Measurements from ENCODE around the gene MACROD2. TPM values are rescaled to one million over a fixed set of nuclear protein-coding genes. Genes with fewer than 3 reads are reported as not detected.

The MACROD2 gene
- total and polyA plus RNA-seq, 2 of the 4 experiments (the other 2 are of a cell fraction) = not detected

- no TSS peak for BruUV-seq (replicated peaks)
- H4K91ac ChIP-seq (ENCODE audit: insufficient read depth, low read depth, low read length) = no peak overlapping the region
- dilution Hi-C loops (cut with HindIII; ENCODE audit: low sequenced_read_pairs, unreplicated experiment) (no loop called here), intact Hi-C loops (cut with micrococcal nuclease) (no loop called here), in situ Hi-C loops (cut with MboI; ENCODE audit: low sequenced_read_pairs) (no loop called here)
- no peak overlapping the region for H2BK120ac ChIP-seq (ENCODE audit: low read depth, low read length)
- no peaks in the 10 kb centered on the region for H3K36me3 ChIP-seq (ENCODE audit: control insufficient read depth, insufficient read depth, low read length)
- H3K4ac ChIP-seq (ENCODE audit: low read depth, low read length) = no peak overlapping the region
- no peak overlapping the region for H2BK20ac ChIP-seq (ENCODE audit: low read depth, low read length)
- H2AK5ac ChIP-seq (ENCODE audit: low read depth, low read length) = no peak overlapping the region
- H3K4me1 ChIP-seq (ENCODE audit: control insufficient read depth, insufficient read depth, low read length) = no peaks in the 10 kb centered on the region
- no peaks in the 10 kb centered on the region for H3K9me1 ChIP-seq (ENCODE audit: insufficient read depth, low read length)
- H3K23ac ChIP-seq (ENCODE audit: low read depth, low read length) = no peak overlapping the region
- H3K9me3 ChIP-seq (ENCODE audit: control insufficient read depth, insufficient read depth, low read length) = no peaks in the 10 kb centered on the region
- DNase-seq (no peak), ATAC-seq (ENCODE audit: low read depth) (no peak)
- H2AFZ ChIP-seq (replicated peaks; ENCODE audit: low read length, poor library complexity) = no peak overlapping the region
- TF ChIP-seq MXI1 (IDR thresholded peaks at IDR 0.05; ENCODE audit: borderline replicate concordance, low read depth, low read length) (no peak), NFE2L2 (IDR thresholded peaks at IDR 0.05; ENCODE audit: low read depth, low read length) (no peak), CTCF (conservative IDR thresholded peaks at IDR 0.05; ENCODE audit: low read depth, low read length) (no peak)
- H3K18ac ChIP-seq (ENCODE audit: low read depth, low read length) = no peak overlapping the region
- no peak overlapping the region for H3K27ac ChIP-seq (ENCODE audit: insufficient read depth, low read length)
- no peak overlapping the region for H3K56ac ChIP-seq (ENCODE audit: extremely low read depth, insufficient read depth, low read length)
- CTCF ChIA-PET = no interaction called here
- no peaks in the 10 kb centered on the region for H3K27me3 ChIP-seq (ENCODE audit: control insufficient read depth, insufficient read depth, low read length)
- H3K79me1 ChIP-seq (ENCODE audit: low read depth in 1 of 2, low read length in 2 of 2) = no peaks in the 10 kb centered on the region
- POLR2A ChIA-PET (ENCODE audit: unreplicated experiment) = no interaction called here
- H4K8ac ChIP-seq (ENCODE audit: low read depth in 2 of 2, low read length in 2 of 2) = no peak overlapping the region
- no peak overlapping the region for H4K5ac ChIP-seq (ENCODE audit: low read depth, low read length)
- no peak overlapping the region for H2BK15ac ChIP-seq (ENCODE audit: low read depth, low read length)
- no peak overlapping the region for H2AK9ac ChIP-seq (replicated peaks; ENCODE audit: low read depth, low read length, poor library complexity)
- no peak overlapping the region for H2BK5ac ChIP-seq (ENCODE audit: low read depth, low read length, poor library complexity, severe bottlenecking)
- H3K4me2 ChIP-seq (ENCODE audit: low read depth, low read length) = no peak overlapping the region
- WGBS, 2 experiments (ENCODE audit: extremely low coverage in 2 of 2, insufficient read length in 1 of 2) = no CpG with 5 or more reads among the region's 3 CpGs
- H3K9ac ChIP-seq (ENCODE audit: low read depth, low read length) = no peak overlapping the region
- H4K20me1 ChIP-seq (ENCODE audit: insufficient read depth, low read length) = no peaks in the 10 kb centered on the region
- no peak overlapping the region for H3K4me3 ChIP-seq (ENCODE audit: insufficient read depth, low read depth, low read length)
- no peak overlapping the region for H3K14ac ChIP-seq (replicated peaks; ENCODE audit: low read depth, low read length)
Observed at GRCh38 chr20:14065774-14066173, 70.5 kb downstream of the MACROD2 start.

All from IMR-90 (cell line).